Skeletal muscle tissue (tissue), 4 donors: ENCODE results near the gene EFHD1. TPM values are rescaled to one million over a fixed set of nuclear protein-coding genes. Genes with fewer than 3 reads are reported as not detected.
A peak's percentile ranks its signal among the peaks of the same experiment; 100 is the strongest.

Experiments
- H3K27ac ChIP-seq: one replicate; pipeline ENCODE4 v1.7.0; 2013; ENCODE audit warnings: mild to moderate bottlenecking, low read depth, low read length, inconsistent platforms
- H3K27me3 ChIP-seq, 3 donors: one replicate each; pipeline ENCODE4 v1.7.0; 2013; ENCODE audit warnings: low read length in 3 of 3; ENCODE audit not compliant: control insufficient read depth in 3 of 3, insufficient read depth in 3 of 3
- H3K36me3 ChIP-seq, 3 donors: one replicate each; pipeline ENCODE4 v1.7.0; 2013; ENCODE audit warnings: low read length in 3 of 3; ENCODE audit not compliant: control insufficient read depth in 3 of 3, insufficient read depth in 3 of 3
- H3K4me1 ChIP-seq, 3 donors: one replicate each; pipeline ENCODE4 v1.7.0; 2013; ENCODE audit warnings: low read length in 3 of 3, mild to moderate bottlenecking in 3 of 3; ENCODE audit not compliant: control insufficient read depth in 3 of 3, insufficient read depth in 3 of 3
- H3K4me3 ChIP-seq, 3 donors: one replicate each; pipeline ENCODE4 v1.7.0; 2013; ENCODE audit warnings: low read length in 3 of 3
- H3K9ac ChIP-seq, 3 donors: one replicate each; pipeline ENCODE4 v1.7.0; 2013; ENCODE audit warnings: low read length in 3 of 3, mild to moderate bottlenecking in 3 of 3, moderate library complexity in 2 of 3, low read depth in 1 of 3
- H3K9me3 ChIP-seq, 3 donors: one replicate each; pipeline ENCODE4 v1.7.0; 2013; ENCODE audit warnings: low read length in 3 of 3; ENCODE audit not compliant: control insufficient read depth in 3 of 3
- total RNA-seq: library from RNA; depleted of rRNA; stranded (reverse); fragments of >200 nt; gene quantifications from one replicate; pipeline ENCODE4 v1.2.3, GENCODE V29; 2014
- donor health status: Osteomylitis.

The EFHD1 gene
- total RNA-seq, 1 donor from 2014 or later: 2.1 TPM

GRCh38 chr2:232646726-232647125, 13.3 kb downstream of the EFHD1 start:
- Histone ChIP-seq H3K27ac (no peak overlapping the region), H3K9me3 (no peaks in the 10 kb centered on the region), H3K9ac (peak overlapping the region in 2 of 3 donors; percentile 4 to 8), H3K27me3 (no peaks in the 10 kb centered on the region), H3K36me3 (peaks cover 0 to 3% (median 0%) of the 10 kb centered on the region in 3 donors), H3K4me3 (no peak overlapping the region), H3K4me1 (peaks cover 0 to 6% (median 5%) of the 10 kb centered on the region in 3 donors)

- H3K4me3 ChIP-seq: no peak overlapping the region
- no peak overlapping the region for H3K9ac ChIP-seq
- no peak overlapping the region for H3K27ac ChIP-seq
- peaks cover 0 to 3% (median 0%) of the 10 kb centered on the region in 3 donors for H3K36me3 ChIP-seq
- H3K4me1 ChIP-seq: peaks cover 0 to 8% (median 6%) of the 10 kb centered on the region in 3 donors
- no peaks in the 10 kb centered on the region for H3K27me3 ChIP-seq
- no peaks in the 10 kb centered on the region for H3K9me3 ChIP-seq
These were observed 13.9 kb downstream of the EFHD1 start for GRCh38 chr2:232647261-232647660.

- Histone ChIP-seq H3K36me3 (peaks cover 0 to 3% (median 0%) of the 10 kb centered on the region in 3 donors), H3K9me3 (no peaks in the 10 kb centered on the region), H3K9ac (no peak overlapping the region), H3K27ac (no peak overlapping the region), H3K4me1 (peaks cover 0 to 12% (median 6%) of the 10 kb centered on the region in 3 donors), H3K4me3 (no peak overlapping the region), H3K27me3 (no peaks in the 10 kb centered on the region)
These were observed 15.6 kb downstream of the EFHD1 start for GRCh38 chr2:232649033-232649432.

GRCh38 chr2:232652505-232652851, 19.1 kb downstream of the EFHD1 start:
- Histone ChIP-seq H3K4me3 (no peak overlapping the region), H3K27ac (no peak overlapping the region), H3K9ac (no peak overlapping the region)

GRCh38 chr2:232653441-232653840, 20.0 kb downstream of the EFHD1 start:
- Histone ChIP-seq H3K4me3 (no peak overlapping the region), H3K9me3 (no peaks in the 10 kb centered on the region), H3K36me3 (no peaks in the 10 kb centered on the region), H3K27me3 (no peaks in the 10 kb centered on the region), H3K9ac (no peak overlapping the region), H3K27ac (no peak overlapping the region), H3K4me1 (peaks cover 4 to 12% (median 4%) of the 10 kb centered on the region in 3 donors)

More at GRCh38 chr2:232652505-232652851, 19.1 kb downstream of the EFHD1 start:
- H3K9me3 ChIP-seq: no peaks in the 10 kb centered on the region
- no peaks in the 10 kb centered on the region for H3K27me3 ChIP-seq
- peaks cover 4 to 12% (median 4%) of the 10 kb centered on the region in 3 donors for H3K4me1 ChIP-seq
- no peaks in the 10 kb centered on the region for H3K36me3 ChIP-seq

- Histone ChIP-seq H3K9ac (no peak overlapping the region), H3K4me1 (peaks cover 14 to 21% (median 16%) of the 10 kb centered on the region in 3 donors), H3K9me3 (no peaks in the 10 kb centered on the region), H3K27ac (no peak overlapping the region), H3K4me3 (no peak overlapping the region), H3K36me3 (no peaks in the 10 kb centered on the region), H3K27me3 (no peaks in the 10 kb centered on the region)
These were observed 22.0 kb downstream of the EFHD1 start for GRCh38 chr2:232655392-232655791.

GRCh38 chr2:232658217-232658785, 24.9 kb downstream of the EFHD1 start:
- Histone ChIP-seq H3K9me3 (no peaks in the 10 kb centered on the region), H3K9ac (no peak overlapping the region), H3K27me3 (no peaks in the 10 kb centered on the region), H3K4me3 (no peak overlapping the region), H3K4me1 (peaks cover 14 to 16% (median 16%) of the 10 kb centered on the region in 3 donors), H3K27ac (no peak overlapping the region), H3K36me3 (no peaks in the 10 kb centered on the region)

GRCh38 chr2:232659359-232659758, 26.0 kb downstream of the EFHD1 start:
- H3K27ac ChIP-seq: no peak overlapping the region
- peaks cover 14 to 16% (median 14%) of the 10 kb centered on the region in 3 donors for H3K4me1 ChIP-seq
- no peak overlapping the region for H3K4me3 ChIP-seq
- no peaks in the 10 kb centered on the region for H3K9me3 ChIP-seq
- H3K9ac ChIP-seq: no peak overlapping the region
- H3K27me3 ChIP-seq: no peaks in the 10 kb centered on the region
- no peaks in the 10 kb centered on the region for H3K36me3 ChIP-seq

GRCh38 chr2:232662486-232663260, 29.3 kb downstream of the EFHD1 start:
- Histone ChIP-seq H3K27me3 (no peaks in the 10 kb centered on the region), H3K9me3 (no peaks in the 10 kb centered on the region), H3K4me1 (peaks cover 12 to 26% (median 14%) of the 10 kb centered on the region in 3 donors), H3K36me3 (no peaks in the 10 kb centered on the region), H3K27ac (no peak overlapping the region), H3K4me3 (no peak overlapping the region), H3K9ac (no peak overlapping the region)
